A549 (cell line): ENCODE results near the gene FAAH.

ENCODE experiments used
- CEBPB ChIP-seq, 2 experiments: fragments of >200 bp in 1 of 2; sonication (Bioruptor Twin) in 1 of 2; formaldehyde crosslinking in 1 of 2; IDR thresholded peaks; 2 replicates each; pipeline ENCODE4 v1.6.1; 2012 to 2016
- FOXS1 ChIP-seq: fragments of 250-450 bp; sonication (Bioruptor Pico); IDR thresholded peaks from 2 replicates; pipeline ENCODE4 v1.5.0; 2020; ENCODE audit warnings: mild to moderate bottlenecking, moderate library complexity
- GATA3 ChIP-seq: IDR thresholded peaks from 2 replicates; pipeline ENCODE4 v1.6.1; 2012; ENCODE audit warnings: borderline replicate concordance
- MAX ChIP-seq: IDR thresholded peaks from 2 replicates; pipeline ENCODE4 v1.6.1; 2012
- MAZ ChIP-seq: fragments of 150-350 bp; IDR thresholded peaks from 2 replicates; pipeline ENCODE4 v1.6.1; 2014; ENCODE audit warnings: antibody characterized with exemption, low read depth, low read length, borderline replicate concordance
- MYC ChIP-seq: IDR thresholded peaks from 2 replicates; pipeline ENCODE4 v1.6.1; 2012; ENCODE audit warnings: mild to moderate bottlenecking, inconsistent platforms, low read length, improper control_type of control experiment, borderline replicate concordance
- POLR2A ChIP-seq: IDR thresholded peaks from 2 replicates; pipeline ENCODE4 v1.6.1; 2012; ENCODE audit warnings: mild to moderate bottlenecking, low read length
- USF2 ChIP-seq: fragments of 450-650 bp; IDR thresholded peaks from 2 replicates; pipeline ENCODE4 v1.6.1; 2014; ENCODE audit warnings: antibody characterized with exemption
- TF ChIP-seq, protein P1 (sequence below): fragments of >200 bp; sonication (Bioruptor Twin); formaldehyde crosslinking; IDR thresholded peaks from 3 replicates; pipeline ENCODE4 v1.5.1; 2016

DNA sequence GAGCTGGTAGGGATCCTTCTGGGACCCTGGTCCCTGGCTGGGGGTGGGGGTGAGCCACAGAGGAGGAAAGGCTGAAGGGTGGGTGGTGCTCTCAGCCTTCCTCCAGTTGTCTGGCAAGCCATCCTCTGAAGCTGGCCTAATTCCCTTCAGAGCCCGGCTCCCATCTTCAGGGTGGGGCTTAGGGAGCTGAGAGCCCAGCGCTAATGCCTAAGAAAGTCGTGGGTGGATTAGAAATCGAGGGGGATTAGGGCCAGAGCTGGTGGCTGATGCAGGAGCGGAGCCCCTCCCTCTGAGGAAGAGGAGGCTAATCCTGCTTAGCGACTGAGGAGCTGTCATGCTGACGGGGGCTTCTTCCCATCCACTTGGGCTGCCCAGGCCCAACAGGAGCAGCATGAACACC, 64.7 kb downstream of the FAAH start:
- TF ChIP-seq MAZ (no peak), USF2 (no peak), POLR2A (no peak), MAX (no peak), FOXS1 (CRISPR knock-in tag) (no peak), CEBPB (IDR thresholded peaks at IDR 0.05) (no peak), MYC (no peak), GATA3 (no peak)
- TF ChIP-seq, protein P1, sequence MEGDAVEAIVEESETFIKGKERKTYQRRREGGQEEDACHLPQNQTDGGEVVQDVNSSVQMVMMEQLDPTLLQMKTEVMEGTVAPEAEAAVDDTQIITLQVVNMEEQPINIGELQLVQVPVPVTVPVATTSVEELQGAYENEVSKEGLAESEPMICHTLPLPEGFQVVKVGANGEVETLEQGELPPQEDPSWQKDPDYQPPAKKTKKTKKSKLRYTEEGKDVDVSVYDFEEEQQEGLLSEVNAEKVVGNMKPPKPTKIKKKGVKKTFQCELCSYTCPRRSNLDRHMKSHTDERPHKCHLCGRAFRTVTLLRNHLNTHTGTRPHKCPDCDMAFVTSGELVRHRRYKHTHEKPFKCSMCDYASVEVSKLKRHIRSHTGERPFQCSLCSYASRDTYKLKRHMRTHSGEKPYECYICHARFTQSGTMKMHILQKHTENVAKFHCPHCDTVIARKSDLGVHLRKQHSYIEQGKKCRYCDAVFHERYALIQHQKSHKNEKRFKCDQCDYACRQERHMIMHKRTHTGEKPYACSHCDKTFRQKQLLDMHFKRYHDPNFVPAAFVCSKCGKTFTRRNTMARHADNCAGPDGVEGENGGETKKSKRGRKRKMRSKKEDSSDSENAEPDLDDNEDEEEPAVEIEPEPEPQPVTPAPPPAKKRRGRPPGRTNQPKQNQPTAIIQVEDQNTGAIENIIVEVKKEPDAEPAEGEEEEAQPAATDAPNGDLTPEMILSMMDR: no peak
